Endothelial cell of umbilical vein (primary cell): ENCODE data around the gene MTRF1.

Source experiments
- CTCF ChIP-seq, 2 donors: IDR thresholded peaks; 1 replicate in 1 of 2; 2 replicates in 1 of 2; pipeline ENCODE4 v1.5.1; 2011; ENCODE audit warnings: low read length in 2 of 2, mild to moderate bottlenecking in 2 of 2, moderate library complexity in 2 of 2, control low read depth in 1 of 2, inconsistent platforms in 1 of 2, low read depth in 1 of 2; ENCODE audit not compliant: insufficient read depth in 1 of 2; ENCODE audit errors: extremely low read depth in 1 of 2
- EZH2 ChIP-seq: IDR thresholded peaks from 2 replicates; pipeline ENCODE4 v1.6.1; 2012; ENCODE audit warnings: borderline replicate concordance, low read depth, mild to moderate bottlenecking, moderate library complexity, low read length, inconsistent platforms; ENCODE audit not compliant: severe bottlenecking
- GATA2 ChIP-seq: IDR thresholded peaks from 2 replicates; pipeline ENCODE4 v1.7.0; 2011; ENCODE audit warnings: low read depth, mild to moderate bottlenecking, moderate library complexity, mixed read lengths, low read length; ENCODE audit not compliant: insufficient read length, insufficient read depth
- MAX ChIP-seq: IDR thresholded peaks from 2 replicates; pipeline ENCODE4 v1.6.1; 2011; ENCODE audit not compliant: insufficient read depth, insufficient read length
- MYC ChIP-seq: IDR thresholded peaks from one replicate; pipeline ENCODE4 v1.6.1; 2011; ENCODE audit warnings: mild to moderate bottlenecking, low read depth, low read length
- POLR2A ChIP-seq: IDR thresholded peaks from 2 replicates; pipeline ENCODE4 v1.6.1; 2012; ENCODE audit warnings: low read depth, mild to moderate bottlenecking, control low read depth, low read length
- POLR2AphosphoS5 ChIP-seq: IDR thresholded peaks from 2 replicates; pipeline ENCODE4 v1.6.1; 2012; ENCODE audit warnings: low read depth, mild to moderate bottlenecking, control low read depth, low read length, moderate library complexity; ENCODE audit not compliant: insufficient read depth

GRCh38 chr13:41188584-41188983 lies 74.8 kb downstream of the MTRF1 start:
- TF ChIP-seq CTCF (IDR thresholded peaks at IDR 0.05; ENCODE audit: extremely low read depth in 1 of 2, insufficient read depth in 1 of 2, low read depth in 1 of 2, low read length in 2 of 2): no peak
- no peak for TF ChIP-seq POLR2AphosphoS5
- no peak for TF ChIP-seq POLR2A
- TF ChIP-seq GATA2: no peak
- TF ChIP-seq EZH2: no peak
- no peak for TF ChIP-seq MAX
- no peak for TF ChIP-seq MYC
